Ishikawa (cell line): Measurements from ENCODE around the gene FAM222B.

Experiments
- CEBPB ChIP-seq: IDR thresholded peaks from 2 replicates; pipeline ENCODE4 v1.6.1; 2012
- EGR1 ChIP-seq: IDR thresholded peaks from 2 replicates; pipeline ENCODE4 v1.6.1; 2012
- EP300 ChIP-seq: IDR thresholded peaks from 2 replicates; pipeline ENCODE4 v1.6.1; 2012; ENCODE audit warnings: borderline replicate concordance
- MAX ChIP-seq: IDR thresholded peaks from 2 replicates; pipeline ENCODE4 v1.6.1; 2012
- NFIC ChIP-seq: IDR thresholded peaks from 2 replicates; pipeline ENCODE4 v1.6.1; 2012
- RAD21 ChIP-seq: IDR thresholded peaks from 2 replicates; pipeline ENCODE4 v1.6.1; 2012; ENCODE audit warnings: low read depth
- REST ChIP-seq: IDR thresholded peaks from 2 replicates; pipeline ENCODE4 v1.6.1; 2012; ENCODE audit warnings: low read depth, mild to moderate bottlenecking
- YY1 ChIP-seq: IDR thresholded peaks from 2 replicates; pipeline ENCODE4 v1.6.1; 2012; ENCODE audit warnings: low read depth

GRCh38 chr17:28720247-28720996, 122.2 kb downstream of the FAM222B start:
- TF ChIP-seq MAX (no peak), EP300 (no peak), RAD21 (no peak), REST (no peak), EGR1 (no peak), CEBPB (no peak), NFIC (no peak), YY1 (no peak)
